GM19372 (cell line): ENCODE results near the gene P3H4.
"Not testable (repeated sequence)": the region's sequence is repeated elsewhere in the genome, so short reads cannot be mapped to it uniquely, and the experiment has no call there.

ENCODE experiments used
- ATAC-seq: cut with Tn5 transposase; IDR thresholded peaks from one replicate; pipeline ENCODE4 v1.9.1; 2021; ENCODE audit warnings: mild to moderate bottlenecking, low read depth, moderate library complexity; ENCODE audit not compliant: unreplicated experiment

The P3H4 gene

DNA sequence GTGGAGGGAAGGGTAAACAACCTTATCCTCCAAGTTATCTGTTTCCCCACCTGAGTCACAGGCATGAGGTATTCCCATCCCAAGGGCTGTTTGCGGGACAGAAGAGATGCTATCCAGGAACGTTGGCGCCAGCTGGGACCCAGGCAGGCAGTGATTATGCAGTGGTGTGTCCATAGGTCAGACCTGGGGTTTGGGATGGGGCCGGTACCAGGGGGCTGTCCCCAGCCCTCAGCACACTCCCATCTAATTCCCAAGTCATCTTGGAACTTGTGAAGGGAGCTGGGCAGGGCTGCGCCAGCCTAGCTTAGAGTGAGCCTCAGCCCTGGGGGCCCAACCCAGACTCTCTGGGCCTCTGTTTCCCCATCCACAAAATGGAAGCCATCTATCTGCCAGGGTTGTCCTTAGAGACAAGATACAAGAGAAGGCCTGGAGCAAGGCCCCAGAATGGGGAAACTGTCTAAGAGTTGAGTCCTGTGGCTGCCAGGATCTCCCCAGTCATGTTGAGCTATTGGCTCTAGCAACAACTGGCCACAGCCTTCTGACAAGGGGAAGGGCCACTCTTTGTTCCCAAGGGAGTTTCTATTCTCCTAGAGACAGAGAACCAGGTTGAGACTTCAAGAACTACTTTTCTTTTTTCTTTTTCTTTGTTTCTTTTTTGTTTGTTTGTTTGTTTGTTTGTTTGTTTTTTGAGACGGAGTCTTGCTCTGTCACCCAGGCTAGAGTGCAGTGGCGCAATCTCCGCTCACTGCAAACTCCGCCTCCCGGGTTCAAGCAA lies 15.4 kb downstream of the P3H4 start:
- ATAC-seq = no peak

DNA sequence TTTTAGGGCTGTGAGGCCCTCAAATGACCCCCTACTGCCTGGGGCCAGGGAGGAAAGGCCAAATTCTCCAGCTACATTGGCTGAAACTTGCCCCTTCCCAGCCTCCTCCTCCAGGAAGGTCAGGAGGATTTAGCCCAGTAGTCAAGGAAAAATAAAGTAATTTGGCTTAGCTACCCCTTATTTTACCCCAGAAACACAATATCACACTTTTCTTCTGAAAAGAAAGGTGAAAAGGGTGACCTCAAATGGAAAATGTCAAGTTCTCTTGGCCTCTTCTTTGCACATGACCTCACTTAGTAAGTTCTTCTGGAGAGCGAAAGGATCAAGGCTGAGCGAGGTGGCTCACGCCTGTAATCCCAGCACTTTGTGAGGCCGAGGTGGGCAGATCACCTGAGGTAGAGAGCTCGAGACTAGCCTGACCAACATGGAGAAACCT lies 17.2 kb downstream of the P3H4 start:
- ATAC-seq = no peak

DNA sequence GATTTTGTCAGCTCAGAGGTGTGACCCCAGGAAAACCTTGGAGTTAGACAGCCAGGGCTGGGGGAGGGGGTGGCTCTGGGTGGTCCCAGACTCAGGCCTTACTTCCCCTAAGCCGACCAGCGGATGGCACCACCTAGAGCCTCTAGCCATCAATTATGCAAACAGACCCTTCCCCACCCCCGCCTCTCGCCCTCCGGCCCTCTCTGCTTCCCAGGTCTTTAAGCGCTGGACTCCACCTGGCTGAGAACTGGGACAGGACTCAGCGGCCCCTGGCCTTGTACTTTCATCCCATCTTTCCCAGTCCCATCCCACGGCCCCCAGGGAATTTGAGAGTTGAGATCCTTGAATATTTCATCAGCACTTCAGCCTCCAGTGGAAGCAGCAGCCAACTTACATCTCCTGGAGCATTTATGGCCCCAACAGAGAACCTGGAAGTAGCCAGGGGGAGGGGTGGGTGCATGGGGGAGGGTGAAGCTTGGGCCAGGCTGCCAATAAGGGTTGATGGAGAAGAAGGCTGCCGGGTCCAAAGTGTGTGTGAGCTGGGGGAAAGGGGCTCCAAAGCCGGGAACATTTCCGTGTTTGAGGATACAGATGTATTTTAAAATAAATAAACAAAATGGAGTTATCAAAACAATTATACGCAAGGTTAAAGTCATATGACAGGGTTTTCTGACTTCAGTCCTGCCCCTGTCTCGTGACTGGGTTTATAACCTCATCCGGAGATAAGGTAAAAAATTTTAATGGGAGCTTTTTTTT lies 17.8 kb downstream of the P3H4 start:
- no peak for ATAC-seq

DNA sequence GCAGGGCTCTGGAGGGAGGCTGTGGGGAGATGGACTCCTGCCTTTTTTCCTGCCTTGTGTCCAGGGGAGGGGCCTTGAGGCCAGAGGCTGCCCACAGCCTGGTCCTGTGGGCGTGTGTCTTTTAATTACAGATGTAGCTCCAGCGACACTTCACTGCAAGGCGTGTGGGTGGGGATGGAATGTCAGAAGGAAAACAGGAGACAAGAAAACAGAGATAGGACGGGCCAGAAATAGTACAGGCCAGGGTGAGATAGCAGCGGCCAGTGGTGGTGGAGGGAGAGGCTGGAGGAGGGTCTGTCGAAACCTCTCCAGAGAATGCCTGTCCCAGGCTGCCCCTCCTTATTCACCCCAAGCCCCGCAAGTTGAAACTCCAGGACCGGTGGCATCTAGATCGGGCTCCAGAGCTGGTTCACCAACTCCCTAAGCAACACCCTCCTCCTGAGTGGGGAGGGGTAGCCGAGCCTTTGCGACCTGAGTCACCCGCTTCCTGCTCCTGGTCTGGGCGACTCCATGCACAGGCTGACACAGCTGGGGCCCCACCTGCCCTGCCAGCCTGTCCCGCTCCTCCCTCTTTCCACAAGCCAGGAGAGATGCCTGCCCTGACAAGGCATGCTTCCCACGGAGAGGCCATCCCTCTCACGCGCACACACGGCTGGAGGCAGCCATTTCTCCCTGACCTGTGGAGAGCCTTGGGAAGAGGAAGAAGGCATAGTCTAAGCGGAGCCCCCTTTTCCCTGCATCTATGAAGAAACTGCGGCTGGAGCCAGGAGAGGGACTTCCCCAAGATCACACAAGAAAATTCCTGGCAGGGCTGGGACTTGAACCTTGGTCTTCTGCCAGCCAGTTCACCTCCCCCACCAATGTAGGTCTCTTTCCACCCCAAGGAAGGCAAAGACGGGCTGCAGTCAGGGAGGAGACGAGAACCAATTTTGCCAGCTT lies 18.6 kb downstream of the P3H4 start:
- ATAC-seq = no peak

DNA sequence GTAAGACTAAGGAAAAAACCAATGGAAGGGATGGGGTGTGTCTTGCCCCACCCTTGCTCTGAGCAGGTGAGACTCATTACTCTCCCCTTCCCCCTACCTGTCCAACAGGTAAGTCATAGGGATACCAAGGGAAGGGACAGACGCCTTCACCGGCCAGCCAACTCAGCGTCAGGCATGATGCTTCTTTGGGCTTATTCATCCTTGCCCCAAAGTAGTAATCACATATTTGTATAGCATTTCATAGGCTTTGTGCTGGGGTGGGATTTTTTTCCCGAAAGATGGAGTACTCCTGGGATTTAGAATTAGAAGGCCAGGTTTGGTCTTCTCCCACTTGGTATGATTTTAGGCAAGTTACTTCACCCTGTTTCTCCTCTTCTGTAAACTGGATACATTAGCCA lies 24.7 kb downstream of the P3H4 start:
- no peak for ATAC-seq

DNA sequence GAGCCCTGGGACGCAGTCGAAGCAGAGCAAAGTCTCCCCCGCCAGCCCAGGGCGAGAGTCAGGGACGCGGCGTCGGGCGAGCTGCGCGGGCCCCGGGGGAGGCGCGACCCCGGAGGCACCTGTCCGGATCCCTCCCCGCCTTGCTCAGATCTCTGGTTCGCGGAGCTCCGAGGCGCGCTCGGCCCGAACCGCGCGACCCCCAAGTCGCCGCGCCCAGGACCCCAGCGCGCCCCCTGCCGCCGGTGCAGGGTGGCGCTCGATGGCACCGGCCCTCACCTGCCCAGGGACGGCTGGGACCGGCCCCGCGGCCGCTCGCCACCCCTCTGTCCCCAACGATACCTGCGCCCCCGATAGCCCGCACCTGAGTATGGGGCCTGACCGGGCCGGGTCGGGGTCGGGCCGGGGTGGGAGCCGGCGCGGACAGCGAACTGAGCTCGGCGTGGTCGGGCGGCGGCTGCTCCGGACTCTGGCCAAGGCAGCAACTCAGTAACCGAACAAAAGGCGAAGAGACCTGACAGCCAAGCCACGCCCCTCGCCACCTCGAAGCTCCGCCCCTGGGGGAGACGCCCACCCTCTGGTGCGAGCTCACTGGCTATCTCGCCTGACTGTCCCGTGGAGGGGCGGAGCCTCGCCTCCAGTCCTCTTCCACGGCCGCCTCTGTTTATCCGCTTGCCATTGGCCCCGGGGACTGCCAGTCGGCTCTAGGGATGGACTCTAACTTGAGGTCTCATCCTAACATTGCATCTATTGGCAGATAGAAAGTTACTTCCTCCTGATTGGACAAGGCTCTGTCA lies 25.3 kb downstream of the P3H4 start, which contains the start of gene JUP:
Gene JUP (minus strand): TSS at position 485 of the 794 bp plus-strand sequence. CDS start 14,857 bp downstream, outside the sequence.
- ATAC-seq = peak; percentile 83

DNA sequence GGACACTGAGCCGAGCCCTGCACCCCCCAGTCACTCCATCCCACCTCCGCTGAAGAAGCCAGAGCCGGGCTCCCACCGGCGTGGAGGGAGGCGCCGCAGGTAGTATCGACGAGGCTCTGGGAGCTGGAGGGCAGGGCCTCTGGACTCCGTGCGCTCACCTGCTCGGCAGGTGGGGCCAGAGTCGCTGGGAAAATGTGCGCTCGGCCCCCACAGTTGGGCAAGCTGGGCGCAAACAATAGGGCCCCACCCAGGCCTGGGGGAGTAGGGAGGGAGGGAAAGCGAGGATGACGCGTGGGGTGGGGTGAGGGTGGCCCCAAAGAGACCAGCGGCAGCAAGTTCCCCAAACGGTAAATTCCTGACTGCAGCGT lies 25.9 kb downstream of the P3H4 start:
- no peak for ATAC-seq

DNA sequence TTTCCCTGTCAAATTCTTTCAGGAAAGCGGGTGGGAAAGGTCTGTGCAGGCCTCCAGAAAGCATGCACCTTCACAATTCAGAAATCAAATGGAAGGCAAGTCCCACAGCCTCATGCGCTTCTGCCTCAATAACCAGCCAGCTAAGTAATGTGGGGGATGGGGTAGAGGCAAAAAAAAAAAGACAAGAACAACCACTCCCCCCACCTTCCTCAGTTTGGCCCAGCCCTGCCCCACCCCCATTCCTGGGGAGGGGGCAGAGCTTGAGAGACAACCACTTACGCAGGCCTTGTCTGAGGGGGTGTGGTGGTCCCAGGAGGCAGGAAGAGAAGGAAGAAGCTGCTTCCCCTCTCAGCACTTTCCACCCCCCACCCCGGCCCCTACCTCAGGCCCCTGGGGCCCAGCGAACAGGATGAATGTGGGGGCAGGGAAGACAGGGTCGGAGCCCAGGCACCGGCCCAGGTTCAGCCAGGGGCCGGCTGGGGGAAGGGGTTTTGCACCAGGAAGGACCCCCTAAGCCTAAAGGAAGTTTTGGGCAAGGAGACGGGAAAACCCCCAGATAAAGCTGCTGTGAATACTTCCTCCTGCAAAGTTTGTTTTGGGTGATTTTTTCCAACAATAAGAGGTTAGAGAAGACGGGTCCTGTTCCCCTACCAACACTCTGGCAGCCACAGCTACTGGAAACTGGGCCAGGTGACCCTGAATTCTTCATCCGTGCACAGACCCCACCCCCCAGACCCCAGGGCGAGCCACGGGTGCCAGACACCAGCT lies 26.5 kb downstream of the P3H4 start:
- ATAC-seq = no peak

DNA sequence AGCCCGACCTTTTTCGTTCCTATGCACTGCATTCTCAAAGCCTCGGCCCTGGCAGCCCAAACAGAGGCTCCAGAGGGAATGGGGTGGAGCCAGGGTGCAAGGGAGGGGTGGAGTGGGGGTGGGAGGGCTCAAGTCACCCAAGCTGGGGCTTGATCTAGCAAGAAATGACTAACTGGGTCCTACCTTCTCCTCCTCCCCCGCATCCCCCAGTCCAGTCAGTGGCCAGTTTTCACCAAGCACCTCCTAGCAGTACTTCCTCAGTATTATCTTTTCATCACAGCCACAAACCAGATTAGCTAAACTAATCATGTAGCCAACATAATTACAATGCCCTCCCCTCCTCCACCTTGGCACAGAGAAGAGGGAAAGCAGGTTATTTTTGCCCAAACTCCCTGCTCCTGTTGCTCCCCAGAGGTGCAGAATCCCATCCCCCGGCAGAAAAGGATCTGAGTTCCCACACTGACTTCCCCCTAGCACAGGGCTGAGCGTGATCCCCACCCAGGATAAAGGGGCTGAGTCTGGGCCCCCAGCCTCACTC lies 27.5 kb downstream of the P3H4 start:
- no peak for ATAC-seq

DNA sequence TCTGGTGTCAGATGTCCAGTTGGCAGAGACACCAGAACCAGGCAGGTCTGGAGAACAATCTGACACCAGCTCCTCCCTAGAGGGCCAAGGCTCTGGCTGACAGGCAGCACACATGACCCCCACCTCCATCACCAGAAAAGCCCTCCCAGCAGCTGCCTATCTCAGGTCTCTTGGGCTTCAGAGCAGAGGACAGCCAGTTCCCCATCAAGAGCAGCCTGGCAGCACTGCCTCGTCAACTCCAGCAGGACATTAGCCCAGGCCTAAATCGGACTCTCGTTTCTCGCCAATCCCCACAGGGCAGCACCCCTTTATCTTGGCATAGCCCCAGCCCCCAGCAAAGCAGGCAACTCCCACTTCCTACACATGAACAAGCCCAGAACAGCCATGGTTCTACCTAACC lies 29.6 kb downstream of the P3H4 start:
- ATAC-seq = no peak

DNA sequence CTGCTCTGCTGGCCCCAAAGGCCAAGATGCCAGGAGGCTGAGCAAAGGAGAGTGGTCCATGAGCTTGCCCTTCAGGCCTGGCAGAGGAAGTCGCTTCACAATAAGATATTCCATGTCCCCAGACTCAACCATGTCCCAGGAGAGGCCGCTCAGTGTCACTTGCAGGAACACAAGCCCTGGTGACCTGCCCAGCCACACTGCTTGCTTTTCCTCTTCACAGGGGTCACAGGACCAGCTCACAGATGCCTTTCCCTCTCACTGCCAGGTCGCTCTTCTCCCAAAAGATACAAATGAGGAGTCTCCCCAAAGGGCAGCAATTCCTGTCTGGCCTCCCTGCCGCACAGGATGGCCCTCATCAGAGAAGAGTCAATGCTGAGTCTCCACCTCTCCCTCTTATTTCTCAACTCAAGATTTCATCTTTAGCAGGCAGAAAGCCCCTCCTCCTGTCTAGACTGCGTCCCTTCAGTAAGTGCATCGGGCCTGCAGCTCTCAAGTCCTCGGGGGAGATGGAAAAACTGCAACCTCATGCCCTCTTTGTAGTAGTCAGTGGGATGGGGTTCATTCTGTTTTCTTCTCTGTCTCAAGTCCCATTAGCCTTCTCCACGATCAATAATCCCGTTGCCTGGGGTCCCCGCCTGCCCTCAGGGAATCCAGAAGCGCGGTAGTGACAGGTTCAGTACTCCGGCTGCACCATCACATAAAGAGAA lies 30.2 kb downstream of the P3H4 start:
- ATAC-seq = no peak

DNA sequence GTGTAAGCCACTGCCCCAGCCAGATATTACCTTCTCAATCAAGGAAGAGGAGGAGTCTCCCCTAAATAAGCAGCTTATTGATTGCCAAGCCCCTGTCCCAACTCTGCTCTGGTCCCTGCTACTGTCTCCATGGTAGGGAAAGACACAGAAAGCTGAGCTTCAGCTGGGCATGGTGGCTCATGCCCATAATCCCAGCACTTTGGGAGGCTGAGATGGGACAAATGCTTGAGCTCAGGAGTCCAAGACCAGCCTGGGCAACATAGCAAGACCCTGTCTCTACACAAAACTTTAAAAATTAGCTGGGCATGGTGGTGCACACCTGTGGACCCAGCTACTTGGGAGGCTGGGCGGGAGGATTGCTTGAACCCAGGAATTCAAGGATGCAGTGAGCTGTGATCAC lies 31.8 kb downstream of the P3H4 start:
- no peak for ATAC-seq

DNA sequence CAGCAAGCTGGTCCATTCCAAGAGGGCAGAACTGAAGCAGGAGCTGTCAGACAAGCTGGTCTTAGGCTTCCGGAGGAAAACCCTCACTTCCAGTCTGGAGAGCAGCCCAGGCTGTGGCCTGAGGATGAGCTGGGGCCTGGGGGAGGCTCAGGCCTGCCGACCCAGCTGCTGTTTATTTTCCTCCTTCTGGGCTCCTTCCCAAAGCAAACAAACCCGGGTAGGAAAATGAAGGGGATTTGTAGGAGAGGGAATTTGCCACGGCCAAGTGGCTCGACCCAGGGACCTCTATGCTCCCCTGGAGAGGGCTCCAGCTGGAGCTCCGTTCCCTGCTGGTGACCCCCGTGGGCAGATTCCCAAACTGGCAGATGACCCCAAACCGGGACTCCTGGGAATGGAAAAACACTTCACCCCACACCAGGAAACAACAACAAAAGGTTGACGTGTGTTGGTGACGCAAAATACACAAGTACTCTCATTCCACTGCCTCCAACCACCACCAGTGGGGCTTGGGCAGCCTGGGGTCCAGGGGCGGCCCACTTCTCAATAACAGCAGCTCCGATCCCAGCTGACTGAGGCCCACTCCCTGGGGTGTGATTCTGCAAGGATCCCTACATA lies 34.1 kb downstream of the P3H4 start:
- ATAC-seq = no peak

DNA sequence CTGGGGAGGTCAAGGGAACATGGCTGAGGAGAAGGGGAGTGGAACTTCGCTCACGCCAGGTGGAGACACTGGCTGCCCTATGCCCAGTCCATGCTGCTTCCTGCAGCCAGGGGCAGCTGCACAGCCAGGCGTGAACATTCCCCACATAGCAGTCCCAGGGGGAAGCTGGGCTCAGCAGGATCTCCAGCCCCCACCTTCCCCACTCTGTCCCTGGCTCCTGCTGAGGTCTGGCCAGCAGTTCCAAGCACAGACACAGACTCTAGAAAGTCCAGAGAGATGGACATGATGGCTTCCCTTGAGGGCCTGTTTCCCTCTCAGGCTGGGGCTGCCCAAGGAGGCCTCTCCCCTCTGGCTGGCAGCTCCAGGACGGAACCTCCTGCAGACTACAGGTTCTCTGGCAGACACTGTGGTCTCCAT lies 34.6 kb downstream of the P3H4 start:
- no peak for ATAC-seq

DNA sequence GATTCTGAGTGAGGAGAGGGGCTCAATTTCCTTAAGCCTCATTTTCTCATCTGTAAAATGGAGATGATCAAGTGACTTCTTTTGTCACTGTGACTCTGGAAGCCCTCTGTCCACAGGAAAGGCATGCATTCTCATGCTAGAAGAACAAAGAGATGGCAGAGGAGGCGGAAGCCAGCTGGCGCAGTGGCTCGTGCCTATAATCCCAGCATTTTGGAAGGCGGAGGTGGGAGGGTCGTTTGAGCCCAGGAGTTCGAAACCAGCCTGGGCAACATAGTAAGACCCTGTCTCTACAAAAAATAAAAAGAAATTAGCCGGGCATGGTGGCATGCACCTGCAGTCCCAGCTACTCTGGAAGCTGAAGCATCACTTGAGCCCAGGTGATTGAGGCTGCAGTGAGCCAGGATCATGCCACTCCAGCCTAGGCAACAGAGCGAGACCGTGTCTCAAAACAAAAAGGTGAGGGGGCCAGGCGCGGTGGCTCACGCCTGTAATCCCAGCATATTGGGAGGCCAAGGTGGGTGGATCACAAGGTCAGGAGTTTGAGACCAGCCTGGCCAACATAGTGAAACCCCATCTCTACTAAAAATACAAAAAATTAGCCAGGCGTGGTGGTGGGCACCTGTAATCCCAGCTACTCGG lies 35.4 kb downstream of the P3H4 start:
- not testable (repeated sequence) for ATAC-seq

DNA sequence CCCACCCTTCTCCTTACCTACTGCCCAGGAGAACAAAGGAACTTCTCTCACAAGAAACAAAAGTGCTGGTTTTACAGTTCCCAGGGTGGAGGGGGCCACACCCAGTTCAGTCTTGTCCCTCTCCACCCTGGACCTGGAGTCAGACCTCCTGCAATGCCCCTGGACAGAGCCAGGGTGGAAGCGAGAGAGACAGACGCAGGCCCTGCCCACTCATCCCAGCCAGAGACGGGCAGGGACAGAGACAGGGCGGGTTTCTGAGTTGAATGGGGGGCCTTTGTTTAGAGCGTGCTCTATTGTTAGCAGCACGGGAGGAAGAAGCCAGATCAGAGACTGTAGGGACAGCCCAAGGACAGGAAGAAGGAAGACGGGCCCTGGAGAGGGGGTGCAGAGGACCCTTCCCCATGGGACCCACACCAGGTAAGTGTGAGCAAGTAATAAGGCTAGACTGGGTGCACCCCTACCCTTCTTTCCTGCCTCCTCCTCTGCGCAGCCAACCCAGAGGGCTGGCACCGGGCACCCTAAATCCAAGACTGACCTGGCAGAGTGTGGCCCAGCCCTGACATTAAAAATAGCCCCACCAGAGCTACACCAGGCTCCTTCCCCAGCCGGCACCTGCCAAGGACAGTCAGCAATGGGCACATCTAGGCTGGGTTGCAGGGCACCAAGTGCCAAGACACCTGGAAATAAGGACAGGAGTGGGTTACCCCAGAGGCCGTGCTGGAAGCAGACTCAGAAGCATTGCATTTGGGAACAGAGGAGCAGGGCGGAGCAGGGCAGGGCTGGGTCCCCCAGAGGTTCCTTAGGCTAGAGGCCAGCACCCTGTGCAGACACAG lies 36.1 kb downstream of the P3H4 start:
- no peak for ATAC-seq

DNA sequence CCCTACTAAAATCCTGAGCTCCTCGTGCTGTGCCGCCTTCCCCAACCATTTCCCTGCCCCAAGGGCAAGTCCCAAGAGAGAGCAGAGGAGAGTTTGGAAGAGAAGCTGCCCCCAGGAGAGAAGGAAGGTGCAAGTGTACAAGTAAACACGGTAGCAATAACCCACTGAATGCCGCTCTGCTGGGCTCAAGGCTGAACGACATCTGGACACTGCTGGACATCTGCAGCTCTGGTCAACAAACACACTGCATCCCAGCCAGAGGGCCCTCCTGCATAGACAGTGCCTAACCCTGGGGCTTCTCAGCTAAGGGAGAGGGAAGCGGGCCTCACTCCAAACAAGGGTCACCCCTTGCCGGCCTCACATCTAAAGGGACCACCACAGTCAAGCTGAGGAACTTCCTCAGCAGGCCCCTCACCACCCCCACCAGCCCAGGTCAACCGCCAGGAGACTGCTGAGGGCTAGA lies 38.0 kb downstream of the P3H4 start:
- no peak for ATAC-seq
